Mesendoderm (in vitro differentiated cells): ENCODE data around the gene SLC20A1.
"Not testable (repeated sequence)": the region's sequence is repeated elsewhere in the genome, so short reads cannot be mapped to it uniquely, and the experiment has no call there.

Source experiments
- DNase-seq: peaks from one replicate; pipeline ENCODE4 v3.0.0; 2013
- H2AK5ac ChIP-seq: 2 replicates; pipeline ENCODE4 v1.6.1; 2013; ENCODE audit warnings: low read length, inconsistent platforms
- H2BK120ac ChIP-seq: 2 replicates; pipeline ENCODE4 v1.6.1; 2013; ENCODE audit warnings: low read depth, mild to moderate bottlenecking, low read length, moderate library complexity, mixed read lengths
- H2BK15ac ChIP-seq: replicated peaks from 2 replicates; pipeline ENCODE4 v1.6.1; 2013; ENCODE audit warnings: low read depth, mild to moderate bottlenecking, moderate library complexity
- H2BK5ac ChIP-seq: 2 replicates; pipeline ENCODE4 v1.6.1; 2013; ENCODE audit warnings: low read length, inconsistent platforms
- H3K18ac ChIP-seq: 2 replicates; pipeline ENCODE4 v1.6.1; 2013; ENCODE audit warnings: mild to moderate bottlenecking, low read length, mixed read lengths
- H3K23ac ChIP-seq: one replicate; pipeline ENCODE4 v1.6.1; 2013; ENCODE audit warnings: low read length
- H3K27ac ChIP-seq: 2 replicates; pipeline ENCODE4 v1.5.1; 2013; ENCODE audit warnings: low read depth, mild to moderate bottlenecking, inconsistent platforms, low read length, moderate library complexity
- H3K27me3 ChIP-seq: 2 replicates; pipeline ENCODE4 v1.6.1; 2013; ENCODE audit warnings: low read length, control low read depth, mild to moderate bottlenecking, inconsistent platforms; ENCODE audit not compliant: insufficient read depth, poor library complexity
- H3K36me3 ChIP-seq: 2 replicates; pipeline ENCODE4 v1.6.1; 2013; ENCODE audit warnings: low read length, inconsistent platforms; ENCODE audit not compliant: control insufficient read depth, insufficient read depth
- H3K4ac ChIP-seq: one replicate; pipeline ENCODE4 v1.6.1; 2013; ENCODE audit warnings: low read depth, mild to moderate bottlenecking, low read length, moderate library complexity
- H3K4me1 ChIP-seq: 2 replicates; pipeline ENCODE4 v1.6.1; 2013; ENCODE audit warnings: low read depth, low read length, inconsistent platforms; ENCODE audit not compliant: control insufficient read depth
- H3K4me2 ChIP-seq: 2 replicates; pipeline ENCODE4 v1.6.1; 2013; ENCODE audit warnings: low read length
- H3K4me3 ChIP-seq: 2 replicates; pipeline ENCODE4 v1.5.1; 2013; ENCODE audit warnings: mild to moderate bottlenecking, low read length
- H3K56ac ChIP-seq: one replicate; pipeline ENCODE4 v1.6.1; 2013; ENCODE audit warnings: low read length
- H3K79me1 ChIP-seq: 2 replicates; pipeline ENCODE4 v1.6.1; 2013; ENCODE audit warnings: low read length, inconsistent platforms
- H3K79me2 ChIP-seq: 2 replicates; pipeline ENCODE4 v1.6.1; 2013; ENCODE audit warnings: mild to moderate bottlenecking, low read length; ENCODE audit not compliant: control insufficient read depth, insufficient read depth
- H3K9ac ChIP-seq: 2 replicates; pipeline ENCODE4 v1.6.1; 2013; ENCODE audit warnings: low read length, inconsistent platforms
- H4K5ac ChIP-seq: one replicate; pipeline ENCODE4 v1.6.1; 2013; ENCODE audit warnings: low read length
- H4K8ac ChIP-seq: one replicate; pipeline ENCODE4 v1.6.1; 2013; ENCODE audit warnings: low read depth, mild to moderate bottlenecking, control low read depth, low read length, moderate library complexity
- WGBS: extraction: QIAGEN DNeasy Blood & Tissue Kit; methylation state at CpG from one replicate; pipeline ENCODE4 v1.1.7; 2013; ENCODE audit warnings: low lambda C conversion rate, missing lambda C conversion rate; ENCODE audit not compliant: insufficient coverage; ENCODE audit errors: extremely low coverage; 5-methylcytosine and 5-hydroxymethylcytosine counted together

Gene SLC20A1

DNA sequence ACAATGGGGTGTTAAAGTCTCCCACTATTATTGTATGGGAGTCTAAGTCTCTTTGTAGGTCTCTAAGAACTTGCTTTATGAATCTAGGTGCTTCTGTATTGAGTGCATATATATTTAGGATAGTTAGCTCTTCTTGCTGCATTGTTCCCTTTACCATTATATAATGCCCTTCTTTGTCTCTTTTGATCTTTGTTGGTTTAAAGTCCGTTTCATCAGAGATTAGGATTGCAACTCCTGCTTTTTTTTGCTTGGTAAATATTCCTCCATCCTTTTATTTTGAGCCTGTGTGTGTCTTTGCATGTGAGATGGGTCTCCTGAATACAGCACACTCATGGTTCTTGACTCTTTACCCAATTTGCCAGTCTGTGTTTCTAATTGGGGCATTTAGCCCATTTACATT, 33.5 kb upstream of the SLC20A1 start:
- H4K8ac ChIP-seq, H4K5ac ChIP-seq, H2BK5ac ChIP-seq, H3K4me2 ChIP-seq, DNase-seq, H3K36me3 ChIP-seq, H3K23ac ChIP-seq, H3K56ac ChIP-seq, H3K79me2 ChIP-seq, H2BK15ac ChIP-seq, H3K9ac ChIP-seq, H3K4me3 ChIP-seq, H3K4ac ChIP-seq, H2AK5ac ChIP-seq, H3K79me1 ChIP-seq, H3K27me3 ChIP-seq, H2BK120ac ChIP-seq, H3K27ac ChIP-seq, H3K18ac ChIP-seq, H3K4me1 ChIP-seq: not testable (repeated sequence)
- no CpG with 5 or more reads among the region's 1 CpG for WGBS

- no peak overlapping the region for H2BK5ac ChIP-seq
- no peak overlapping the region for H3K18ac ChIP-seq
- no peak overlapping the region for H2BK15ac ChIP-seq
- H3K4me1 ChIP-seq, result no peaks in the 10 kb centered on the region
- no peaks in the 10 kb centered on the region for H3K36me3 ChIP-seq
- no peaks in the 10 kb centered on the region for H3K27me3 ChIP-seq
- H4K8ac ChIP-seq, result no peak overlapping the region
- H3K79me1 ChIP-seq, result no peaks in the 10 kb centered on the region
- H4K5ac ChIP-seq, result no peak overlapping the region
- H3K4ac ChIP-seq, result no peak overlapping the region
- no CpG with 5 or more reads among the region's 13 CpGs for WGBS
- no peak overlapping the region for H3K4me3 ChIP-seq
- DNase-seq, result peak; percentile 67
- H3K79me2 ChIP-seq, result no peaks in the 10 kb centered on the region
- no peak overlapping the region for H2AK5ac ChIP-seq
- no peak overlapping the region for H3K27ac ChIP-seq
- no peak overlapping the region for H3K9ac ChIP-seq
- peak overlapping the region; percentile 26 for H3K56ac ChIP-seq
- H3K23ac ChIP-seq, result no peak overlapping the region
- H2BK120ac ChIP-seq, result no peak overlapping the region
- H3K4me2 ChIP-seq, result no peak overlapping the region
These were observed 31.4 kb upstream of the SLC20A1 start for GRCh38 chr2:112614201-112614840.

- H3K4me1 ChIP-seq, result no peaks in the 10 kb centered on the region
These were observed 30.7 kb upstream of the SLC20A1 start for GRCh38 chr2:112615051-112615450.

DNA sequence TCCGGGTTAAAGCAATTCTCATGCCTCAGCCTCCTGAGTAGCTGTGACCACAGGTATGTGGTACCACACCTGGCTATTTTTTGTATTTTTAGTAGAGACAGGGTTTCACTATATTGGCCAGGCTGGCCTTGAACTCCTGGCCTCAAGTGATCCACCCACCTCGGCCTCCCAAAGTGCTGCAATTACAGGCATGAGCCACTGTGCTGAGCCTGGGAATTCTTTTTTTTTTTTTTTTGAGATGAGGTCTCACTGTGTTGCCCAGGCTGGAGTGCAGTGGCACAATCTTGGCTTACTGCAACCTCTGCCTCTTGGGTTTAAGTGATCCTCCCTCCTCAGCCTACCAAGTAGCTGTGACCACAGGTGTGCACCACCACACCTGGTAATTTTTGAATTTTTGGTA, 29.9 kb upstream of the SLC20A1 start:
- H4K5ac ChIP-seq, H3K23ac ChIP-seq, H3K27ac ChIP-seq, H2AK5ac ChIP-seq, H3K4me3 ChIP-seq, H3K4me2 ChIP-seq, H3K9ac ChIP-seq, H4K8ac ChIP-seq, H3K27me3 ChIP-seq, H3K79me2 ChIP-seq, H3K18ac ChIP-seq, DNase-seq, H3K79me1 ChIP-seq, H2BK15ac ChIP-seq, H3K56ac ChIP-seq, H2BK120ac ChIP-seq, H3K36me3 ChIP-seq, H3K4ac ChIP-seq, H2BK5ac ChIP-seq, H3K4me1 ChIP-seq: not testable (repeated sequence)
- no CpG with 5 or more reads among the region's 2 CpGs for WGBS

More at GRCh38 chr2:112615051-112615450, 30.7 kb upstream of the SLC20A1 start:
- no peak overlapping the region for H4K5ac ChIP-seq
- H3K9ac ChIP-seq, result no peak overlapping the region
- no peak for DNase-seq
- no peaks in the 10 kb centered on the region for H3K79me1 ChIP-seq
- H3K23ac ChIP-seq, result no peak overlapping the region
- no peak overlapping the region for H3K4me3 ChIP-seq
- no peak overlapping the region for H3K4me2 ChIP-seq
- H3K36me3 ChIP-seq, result no peaks in the 10 kb centered on the region
- H2BK5ac ChIP-seq, result no peak overlapping the region
- H3K27me3 ChIP-seq, result no peaks in the 10 kb centered on the region
- H3K79me2 ChIP-seq, result no peaks in the 10 kb centered on the region
- no peak overlapping the region for H4K8ac ChIP-seq
- H3K27ac ChIP-seq, result no peak overlapping the region
- H2AK5ac ChIP-seq, result no peak overlapping the region
- H2BK15ac ChIP-seq, result no peak overlapping the region
- H3K4ac ChIP-seq, result no peak overlapping the region
- H2BK120ac ChIP-seq, result no peak overlapping the region
- H3K56ac ChIP-seq, result peak overlapping the region; percentile 17
- H3K18ac ChIP-seq, result no peak overlapping the region
- WGBS, result no CpG with 5 or more reads among the region's 8 CpGs

DNA sequence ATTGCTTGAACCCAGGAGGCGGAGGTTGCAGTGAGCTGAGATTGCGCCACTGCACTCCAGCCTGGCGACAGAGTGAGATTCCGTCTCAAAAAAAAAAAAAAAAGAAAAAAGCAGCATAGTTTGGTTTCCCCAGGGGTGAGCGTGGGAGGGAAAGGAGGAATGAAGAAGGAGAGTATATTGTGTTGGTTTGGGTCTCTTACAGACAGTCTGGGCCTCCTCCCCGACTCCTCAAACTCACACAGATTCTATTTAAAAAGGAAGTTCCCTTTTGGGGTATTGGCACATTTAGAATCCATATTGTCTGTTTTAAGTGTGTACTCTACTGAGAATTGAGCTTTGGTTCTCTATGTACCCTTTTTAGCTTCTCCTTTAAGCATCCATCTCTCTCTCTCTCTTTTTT, 27.4 kb upstream of the SLC20A1 start:
- Histone ChIP-seq H3K23ac (no peak overlapping the region), H4K5ac (no peak overlapping the region), H3K27ac (no peak overlapping the region), H3K79me1 (no peaks in the 10 kb centered on the region), H3K36me3 (no peaks in the 10 kb centered on the region), H4K8ac (no peak overlapping the region), H2BK5ac (no peak overlapping the region), H3K56ac (no peak overlapping the region), H3K18ac (no peak overlapping the region), H3K4ac (no peak overlapping the region), H2BK120ac (no peak overlapping the region), H3K4me2 (no peak overlapping the region), H3K79me2 (no peaks in the 10 kb centered on the region), H3K9ac (no peak overlapping the region), H2AK5ac (no peak overlapping the region), H3K27me3 (no peaks in the 10 kb centered on the region), H3K4me3 (no peak overlapping the region), H2BK15ac (no peak overlapping the region), H3K4me1 (no peaks in the 10 kb centered on the region)
- DNase-seq, result no peak
- WGBS, result no CpG with 5 or more reads among the region's 6 CpGs
